Lung (tissue), 12 donors: ENCODE data around the gene SCAANT1. TPM values are rescaled to one million over a fixed set of nuclear protein-coding genes. Genes with fewer than 3 reads are reported as not detected.
A peak's percentile ranks its signal among the peaks of the same experiment; 100 is the strongest.

ENCODE experiments used
- ATAC-seq: fragments of 200-7000 bp; cut with Tn5 transposase; one replicate; pipeline ENCODE4 v1.9.1; 2020; ENCODE audit warnings: moderate number of reproducible peaks; ENCODE audit not compliant: insufficient read depth, low FRiP score
- DNase-seq, 3 donors: peaks; one replicate each; pipeline ENCODE4 v3.0.0-alpha.2; 2013 to 2017
- H3K27ac ChIP-seq, 2 donors: one replicate each; pipeline ENCODE4 v1.5.1; 2013; ENCODE audit warnings: mild to moderate bottlenecking in 2 of 2, moderate library complexity in 2 of 2, control low read depth in 1 of 2, inconsistent platforms in 1 of 2, low read depth in 1 of 2, low read length in 1 of 2
- H3K27me3 ChIP-seq, 3 donors: one replicate each; pipeline ENCODE4 v1.5.1; 2013; ENCODE audit warnings: low read length in 2 of 3; ENCODE audit not compliant: control insufficient read depth in 3 of 3, insufficient read depth in 3 of 3
- H3K36me3 ChIP-seq, 4 donors: one replicate each; pipeline ENCODE4 v1.5.1; 2013; ENCODE audit warnings: low read length in 4 of 4, mild to moderate bottlenecking in 1 of 4, moderate library complexity in 1 of 4; ENCODE audit not compliant: control insufficient read depth in 4 of 4, insufficient read depth in 4 of 4
- H3K4me1 ChIP-seq, 5 donors: one replicate each; pipeline ENCODE4 v1.5.1; 2013; ENCODE audit warnings: low read length in 5 of 5, mild to moderate bottlenecking in 2 of 5, moderate library complexity in 1 of 5; ENCODE audit not compliant: control insufficient read depth in 5 of 5, insufficient read depth in 5 of 5
- H3K4me3 ChIP-seq: one replicate; pipeline ENCODE4 v1.5.1; 2013; ENCODE audit warnings: mild to moderate bottlenecking, control low read depth, moderate library complexity
- H3K9ac ChIP-seq, 2 donors: one replicate each; pipeline ENCODE4 v1.5.1; 2013; ENCODE audit warnings: low read length in 2 of 2, control low read depth in 1 of 2; ENCODE audit not compliant: insufficient read depth in 1 of 2
- H3K9me3 ChIP-seq, 4 donors: one replicate each; pipeline ENCODE4 v1.5.1; 2013; ENCODE audit warnings: low read length in 3 of 4, mild to moderate bottlenecking in 1 of 4, moderate library complexity in 1 of 4; ENCODE audit not compliant: control insufficient read depth in 4 of 4, insufficient read depth in 3 of 4
- CTCF ChIP-seq: IDR thresholded peaks from 2 replicates; pipeline ENCODE4 v1.5.1; 2012; ENCODE audit warnings: mild to moderate bottlenecking; ENCODE audit errors: control extremely low read depth, extremely low read depth
- WGBS, 2 donors: extraction: QIAGEN DNeasy Blood & Tissue Kit; methylation state at CpG; one replicate each; pipeline ENCODE4 v1.1.7; 2013; 5-methylcytosine and 5-hydroxymethylcytosine counted together
- polyA plus RNA-seq, 2 donors: library from polyadenylated mRNA; stranded (reverse); fragments of 200-250 nt; gene quantifications; one replicate each; pipeline ENCODE4 v1.2.1, GENCODE V29; 2013
- total RNA-seq, 2 donors: library from RNA; depleted of rRNA in 1 of 2; stranded (reverse); fragments of >200 nt in 1 of 2; gene quantifications; one replicate each; pipeline ENCODE4 v1.2.1, GENCODE V29; 2014 to 2021
- donor health status: control.
- donor health status: control.
- donor health status: Bipolar disorder and iron deficiency.
- donor health status: healthy.
- donor health status: DM: yes; HTN: yes; CAD: no.

SCAANT1 gene
- total and polyA plus RNA-seq, 4 donors = not detected

GRCh38 chr3:63927422-63928280, 15.5 kb upstream of the SCAANT1 start:
- ATAC-seq (no peak), DNase-seq (peak in 1 of 3 donors; percentile 15)
- H3K9me3 ChIP-seq = peaks cover 0 to 2% (median 0%) of the 10 kb centered on the region in 4 donors
- WGBS, 2 donors = 63 to 72% methylated on average over 10 of the region's 10 CpGs
- H3K27me3 ChIP-seq = no peaks in the 10 kb centered on the region
- H3K27ac ChIP-seq = no peak overlapping the region
- H3K4me1 ChIP-seq = peaks cover 0 to 12% (median 0%) of the 10 kb centered on the region in 5 donors
- H3K36me3 ChIP-seq = peaks cover 12 to 24% (median 16%) of the 10 kb centered on the region in 4 donors
- TF ChIP-seq CTCF = no peak
- H3K4me3 ChIP-seq = no peak overlapping the region
- no peak overlapping the region for H3K9ac ChIP-seq

- WGBS, 2 donors = 97% methylated on average over 4 of the region's 4 CpGs
- ATAC-seq (no peak), DNase-seq (no peak)
- Histone ChIP-seq H3K4me1 (peaks cover 0 to 6% (median 0%) of the 10 kb centered on the region in 5 donors), H3K4me3 (no peak overlapping the region), H3K9ac (no peak overlapping the region), H3K36me3 (peaks cover 12 to 33% (median 18%) of the 10 kb centered on the region in 4 donors), H3K27ac (no peak overlapping the region), H3K9me3 (peaks cover 0 to 2% (median 0%) of the 10 kb centered on the region in 4 donors), H3K27me3 (no peaks in the 10 kb centered on the region)
- TF ChIP-seq CTCF = no peak
Measured at GRCh38 chr3:63926309-63926708, 14.1 kb upstream of the SCAANT1 start.

- no peak for DNase-seq
- ATAC-seq = no peak
- no peak for TF ChIP-seq CTCF
- no peak overlapping the region for H3K4me3 ChIP-seq
- H3K4me1 ChIP-seq = peaks cover 0 to 7% (median 4%) of the 10 kb centered on the region in 5 donors
- peaks cover 0 to 2% (median 0%) of the 10 kb centered on the region in 4 donors for H3K9me3 ChIP-seq
- H3K36me3 ChIP-seq = peaks cover 17 to 37% (median 28%) of the 10 kb centered on the region in 4 donors
- WGBS, 2 donors = 79 to 91% methylated on average over 2 of the region's 2 CpGs
- H3K27ac ChIP-seq = no peak overlapping the region
- no peaks in the 10 kb centered on the region for H3K27me3 ChIP-seq
- no peak overlapping the region for H3K9ac ChIP-seq
Measured at GRCh38 chr3:63922491-63923199, 10.5 kb upstream of the SCAANT1 start.
